ENCODE results near the gene MCM3AP.

DNA sequence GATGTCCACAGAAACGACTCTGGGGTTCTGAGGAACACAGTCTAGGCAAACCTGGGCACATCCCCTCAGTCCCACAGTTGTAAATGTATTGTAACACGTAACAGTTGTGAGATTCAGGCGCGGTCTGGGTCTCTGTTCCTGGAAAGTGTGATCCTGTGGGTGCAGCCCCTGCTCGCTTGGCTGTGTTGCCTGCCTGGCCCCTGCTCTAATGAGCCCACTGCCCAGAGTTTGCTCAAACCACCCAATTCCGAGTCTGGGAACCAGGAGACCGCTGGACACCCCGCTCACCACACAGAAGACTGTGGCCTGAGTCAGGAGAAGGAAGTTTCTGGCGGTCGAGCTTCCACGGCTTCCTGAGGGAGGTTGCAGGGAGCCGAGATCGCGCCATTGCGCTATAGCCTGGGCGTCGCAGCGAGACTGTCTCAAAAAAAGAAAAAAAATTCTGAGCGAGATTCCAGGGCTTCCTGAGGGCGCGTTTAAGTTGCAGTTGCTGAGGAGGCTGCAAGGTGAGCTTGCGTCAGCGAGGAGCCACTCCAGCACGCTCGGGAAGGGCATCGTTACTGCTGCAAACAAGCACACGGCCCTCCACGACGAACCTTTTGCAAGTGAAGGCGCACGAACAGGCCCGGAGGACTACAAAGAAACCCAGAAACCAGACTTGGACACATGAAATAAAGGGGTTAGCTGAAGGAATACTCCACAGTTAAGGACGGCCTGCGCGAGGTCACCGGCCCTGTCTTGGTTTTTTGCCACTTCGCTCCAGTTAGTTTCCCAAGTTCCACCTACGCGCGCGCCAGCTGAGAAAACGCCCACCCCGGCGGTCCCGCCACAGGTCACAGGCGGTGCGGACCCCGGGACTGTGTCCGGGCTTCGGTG, 37.2 kb upstream of the MCM3AP start:
- TF ChIP-seq, protein P1, sequence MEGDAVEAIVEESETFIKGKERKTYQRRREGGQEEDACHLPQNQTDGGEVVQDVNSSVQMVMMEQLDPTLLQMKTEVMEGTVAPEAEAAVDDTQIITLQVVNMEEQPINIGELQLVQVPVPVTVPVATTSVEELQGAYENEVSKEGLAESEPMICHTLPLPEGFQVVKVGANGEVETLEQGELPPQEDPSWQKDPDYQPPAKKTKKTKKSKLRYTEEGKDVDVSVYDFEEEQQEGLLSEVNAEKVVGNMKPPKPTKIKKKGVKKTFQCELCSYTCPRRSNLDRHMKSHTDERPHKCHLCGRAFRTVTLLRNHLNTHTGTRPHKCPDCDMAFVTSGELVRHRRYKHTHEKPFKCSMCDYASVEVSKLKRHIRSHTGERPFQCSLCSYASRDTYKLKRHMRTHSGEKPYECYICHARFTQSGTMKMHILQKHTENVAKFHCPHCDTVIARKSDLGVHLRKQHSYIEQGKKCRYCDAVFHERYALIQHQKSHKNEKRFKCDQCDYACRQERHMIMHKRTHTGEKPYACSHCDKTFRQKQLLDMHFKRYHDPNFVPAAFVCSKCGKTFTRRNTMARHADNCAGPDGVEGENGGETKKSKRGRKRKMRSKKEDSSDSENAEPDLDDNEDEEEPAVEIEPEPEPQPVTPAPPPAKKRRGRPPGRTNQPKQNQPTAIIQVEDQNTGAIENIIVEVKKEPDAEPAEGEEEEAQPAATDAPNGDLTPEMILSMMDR (IDR thresholded peaks at IDR 0.05; ENCODE audit: poor library complexity), result no peak
- no peak for TF ChIP-seq EZH2 (IDR thresholded peaks at IDR 0.05; ENCODE audit: borderline replicate concordance)

Measured in hepatocyte (in vitro differentiated cells).